HG03571 (cell line): ENCODE measurements around the gene XXYLT1.

Experiments
- ATAC-seq: cut with Tn5 transposase; IDR thresholded peaks from one replicate; pipeline ENCODE4 v1.9.1; 2021; ENCODE audit not compliant: unreplicated experiment

Gene XXYLT1

DNA sequence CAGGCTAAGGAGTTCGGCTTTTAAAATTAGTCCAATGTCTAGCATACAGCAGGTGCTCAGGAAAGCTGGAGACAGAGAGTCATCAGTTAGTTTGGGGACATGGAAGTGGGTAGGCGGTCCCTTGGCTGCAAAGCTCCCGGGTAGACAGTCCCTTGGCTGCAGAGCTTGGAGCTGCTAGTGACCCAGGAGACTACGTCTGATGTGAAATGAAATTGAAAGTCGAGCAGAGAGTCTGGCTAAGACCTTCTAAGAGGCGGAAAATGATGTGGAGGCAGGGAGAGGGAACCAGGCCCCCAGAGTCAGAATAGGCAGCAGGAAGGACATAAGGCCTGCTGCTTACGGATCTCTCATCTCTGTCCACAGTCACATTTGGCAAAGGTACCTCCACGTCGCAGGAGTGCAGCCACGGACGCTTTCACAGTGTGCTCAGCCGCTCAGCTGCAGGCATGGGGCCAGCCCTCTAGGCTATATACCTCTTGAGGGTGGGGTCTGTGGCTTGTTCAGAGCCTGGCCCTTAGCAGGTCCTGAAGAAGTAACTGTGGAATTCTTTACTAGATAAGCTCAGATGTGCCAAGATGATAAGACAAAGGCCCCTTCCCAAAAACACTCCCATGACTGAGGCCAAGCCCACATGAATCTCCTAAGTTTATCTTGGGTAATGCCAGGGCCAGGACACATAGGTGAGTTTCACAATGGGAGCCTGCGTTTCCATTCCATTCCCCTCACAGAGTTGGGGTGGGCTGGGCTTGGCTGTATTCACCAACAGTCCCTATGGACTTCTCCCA, 131.7 kb downstream of the XXYLT1 start:
- ATAC-seq, result peak; percentile 94

DNA sequence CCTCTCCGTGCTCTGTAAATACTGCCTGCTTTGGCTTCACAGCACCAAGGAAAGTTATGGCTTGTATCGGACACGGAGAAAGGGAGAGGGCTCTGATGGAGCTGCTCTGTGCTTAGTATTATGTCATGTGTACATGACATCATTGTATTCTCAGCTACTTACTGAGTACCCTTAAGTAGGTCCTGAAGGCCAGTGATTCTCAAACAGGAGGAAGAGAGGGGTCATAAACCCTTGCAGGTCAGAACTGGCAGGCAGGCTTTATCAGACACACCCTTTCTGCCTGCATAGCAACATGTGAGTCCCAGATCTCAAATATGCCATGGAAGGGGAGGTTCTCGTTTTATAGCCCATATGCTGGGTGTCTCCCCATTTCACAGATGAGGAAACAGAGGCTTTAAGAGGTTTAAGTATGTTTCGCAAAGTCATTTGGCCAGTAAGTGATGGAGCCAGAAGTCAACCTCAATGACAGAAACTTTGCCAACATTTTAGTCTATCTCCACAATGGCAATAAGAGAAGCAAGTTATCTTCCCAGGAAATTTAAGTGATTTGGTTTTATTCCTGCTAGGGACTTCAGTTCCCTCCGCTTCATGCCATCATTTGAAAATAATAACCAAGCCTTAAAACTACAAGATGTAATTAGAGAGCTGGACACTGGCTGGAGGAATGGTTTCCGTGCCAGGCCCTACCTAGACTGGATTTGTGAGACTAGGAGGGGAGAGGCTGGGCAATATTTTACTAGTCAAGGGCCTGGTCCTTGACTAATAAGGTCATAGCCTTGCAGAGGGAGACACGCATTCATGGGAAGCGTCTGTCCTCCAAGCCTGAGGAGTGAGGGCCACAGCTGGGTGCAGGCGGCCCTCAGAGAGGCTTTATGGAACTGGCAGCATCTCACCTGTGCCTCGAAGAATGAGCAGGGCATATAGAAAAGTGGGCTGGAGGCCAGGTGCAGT, 133.0 kb downstream of the XXYLT1 start:
- no peak for ATAC-seq

DNA sequence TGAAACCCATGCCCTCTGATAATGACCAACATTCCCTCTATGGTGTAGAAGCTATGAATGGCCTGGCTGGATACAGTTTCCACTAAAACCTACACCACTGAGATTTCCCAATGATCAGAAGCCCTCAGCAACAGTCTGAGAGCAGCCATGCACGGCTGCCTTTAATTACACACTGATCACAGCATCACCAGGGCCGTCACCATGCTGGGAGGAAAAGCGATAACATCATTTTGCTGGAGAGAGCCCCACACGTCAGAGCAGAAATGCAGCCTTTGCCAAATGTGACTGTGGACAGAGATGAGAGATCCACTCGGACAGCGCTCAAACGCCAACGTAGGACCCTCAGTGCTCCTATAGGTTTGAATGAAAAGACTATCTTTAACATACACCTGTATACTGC, 135.0 kb downstream of the XXYLT1 start:
- no peak for ATAC-seq

DNA sequence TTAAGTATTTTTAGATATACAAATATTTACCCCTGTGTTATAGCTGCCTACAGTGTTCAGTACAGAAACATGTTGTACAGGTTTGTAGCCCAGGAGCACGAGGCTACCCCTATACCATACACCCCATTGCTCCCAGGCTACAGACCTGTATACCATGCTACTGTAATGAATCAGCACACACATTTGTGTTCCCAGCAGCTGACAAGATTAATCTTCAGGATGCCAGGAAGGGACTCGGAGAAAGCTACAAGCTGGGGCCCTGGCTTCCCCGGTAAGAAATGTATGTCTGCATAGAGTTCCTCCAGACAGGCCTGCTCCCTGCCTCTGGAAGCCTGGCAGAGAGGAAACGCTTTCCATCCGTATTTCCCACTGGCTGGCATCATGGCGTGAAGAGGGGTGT, 136.5 kb downstream of the XXYLT1 start:
- ATAC-seq, result no peak

- ATAC-seq, result no peak
These were observed 137.5 kb downstream of the XXYLT1 start for GRCh38 chr3:195133462-195133861.

- no peak for ATAC-seq
These were observed 137.9 kb downstream of the XXYLT1 start for GRCh38 chr3:195133013-195133412.

GRCh38 chr3:195131176-195131575, 139.8 kb downstream of the XXYLT1 start:
- no peak for ATAC-seq

DNA sequence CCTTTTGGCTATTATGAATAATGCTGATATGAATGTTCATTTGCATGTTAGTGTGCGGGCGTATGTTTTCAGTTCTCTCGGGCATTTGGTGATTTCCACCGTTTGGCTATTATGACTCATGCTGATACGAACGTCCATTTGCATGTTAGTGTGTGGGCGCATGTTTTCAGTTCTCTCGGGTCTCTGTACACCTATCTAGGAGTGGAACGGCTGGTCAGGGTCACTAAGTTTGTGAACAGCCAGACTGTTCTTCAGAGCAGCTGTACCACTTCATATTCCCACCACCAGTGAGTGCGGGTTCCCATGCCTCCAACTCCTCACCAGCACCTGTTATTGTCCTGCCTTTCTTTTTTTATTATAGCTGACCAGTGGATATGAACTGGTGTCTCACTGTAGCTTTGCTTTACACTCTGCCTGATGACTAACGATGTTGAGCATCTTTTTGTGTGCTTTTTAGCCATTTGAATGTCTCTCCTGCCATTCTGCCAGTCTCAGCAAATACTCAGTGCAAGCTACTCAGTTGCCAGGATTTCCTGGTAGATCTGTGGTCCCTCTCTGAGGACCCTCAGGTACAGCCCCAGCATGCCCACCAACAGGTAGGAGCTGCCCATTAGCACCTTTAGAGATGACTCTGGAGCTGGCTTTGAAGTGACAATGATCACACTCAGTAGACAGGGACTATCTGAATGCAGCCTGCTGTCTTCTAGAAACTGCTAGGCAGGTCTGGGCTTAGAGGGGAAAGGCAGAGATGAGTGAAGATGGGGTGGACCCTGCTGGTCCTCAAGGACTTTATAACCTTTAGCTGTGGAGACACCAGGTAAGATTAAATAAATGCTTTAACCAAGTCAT, 141.1 kb downstream of the XXYLT1 start:
- ATAC-seq, result peak; percentile 85

GRCh38 chr3:195129072-195129643, 141.8 kb downstream of the XXYLT1 start:
- ATAC-seq, result no peak

DNA sequence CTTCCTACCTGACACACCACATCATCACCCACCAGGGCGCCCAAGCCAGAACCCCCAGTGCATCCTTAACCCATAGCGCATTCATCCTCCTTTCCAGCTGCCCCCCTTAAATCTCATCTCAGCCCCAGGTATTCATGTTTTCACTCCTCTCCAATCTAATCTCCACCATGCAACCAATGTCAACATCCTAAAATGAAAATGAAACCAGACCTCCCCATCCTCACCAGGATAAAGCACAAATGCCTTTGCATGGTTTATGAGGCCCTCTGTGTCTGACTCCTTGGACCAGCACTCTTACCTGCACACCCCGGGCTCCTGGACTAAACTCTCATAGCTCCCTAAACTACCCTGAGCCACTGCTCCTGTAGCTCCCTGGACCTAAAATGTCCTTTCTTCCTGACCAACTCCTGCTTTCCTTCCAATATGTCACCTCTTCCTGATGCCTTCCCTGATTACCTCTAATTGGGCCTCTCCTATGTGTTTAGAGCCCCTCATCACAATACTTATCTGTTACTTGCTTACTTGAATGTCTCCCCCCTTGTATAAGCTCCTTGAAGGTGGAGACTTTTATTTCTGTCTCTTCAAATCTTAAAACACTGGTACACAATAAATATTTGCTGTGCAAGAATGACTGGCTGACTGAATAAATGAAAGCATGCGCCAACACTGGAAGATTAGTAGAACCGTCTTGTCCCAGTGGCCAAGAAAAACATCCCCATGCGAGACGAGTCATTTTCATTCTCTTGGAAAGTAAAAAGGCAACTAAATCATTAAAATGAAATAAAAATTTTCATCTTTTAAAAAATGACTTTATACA, 142.5 kb downstream of the XXYLT1 start:
- no peak for ATAC-seq

DNA sequence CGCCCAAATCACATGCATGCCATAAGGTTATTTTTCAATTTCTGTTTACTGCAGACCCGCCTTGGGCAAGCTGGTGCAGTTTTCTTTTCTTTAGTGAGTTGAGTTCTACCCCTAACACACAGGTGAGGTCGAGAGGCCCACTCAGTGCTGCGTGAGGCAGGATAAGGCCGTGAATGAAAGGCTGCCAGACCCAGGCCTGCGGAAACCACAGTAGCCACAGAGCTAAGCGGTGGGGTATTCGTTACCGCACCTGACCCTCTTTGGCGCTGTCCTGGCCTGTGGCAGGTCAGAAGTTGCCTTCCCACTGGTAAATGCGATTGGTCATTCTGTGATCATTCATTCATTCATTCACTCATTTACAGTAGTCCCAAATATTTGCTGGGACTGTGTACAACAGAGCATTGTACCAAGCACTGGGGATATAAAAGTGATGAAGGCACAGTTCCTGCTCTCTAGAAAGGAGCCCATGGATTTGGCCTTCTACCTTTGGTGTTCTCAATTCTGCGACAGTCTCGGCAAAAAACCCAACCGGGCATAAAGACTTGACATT, 144.8 kb downstream of the XXYLT1 start:
- no peak for ATAC-seq

DNA sequence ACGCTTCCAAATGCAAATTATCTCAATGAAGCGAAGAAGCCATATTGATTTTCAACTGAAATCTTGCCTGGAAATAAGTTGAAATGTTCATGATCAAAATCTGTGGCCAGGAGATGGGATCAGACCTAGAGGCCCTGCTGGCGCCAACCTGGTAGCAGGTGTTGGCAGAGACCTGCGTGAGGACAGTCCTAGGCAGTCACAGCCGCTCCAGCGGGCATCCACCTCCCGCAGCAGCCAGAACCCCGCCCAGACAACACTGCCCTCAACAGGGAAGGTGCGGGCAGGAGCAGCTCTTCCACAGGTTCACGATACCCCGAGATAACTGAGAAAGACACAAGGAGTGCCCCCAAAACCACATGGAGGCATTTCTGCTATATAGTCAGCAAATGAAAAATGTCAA, 145.3 kb downstream of the XXYLT1 start:
- no peak for ATAC-seq

- ATAC-seq, result no peak
These were observed 146.5 kb downstream of the XXYLT1 start for GRCh38 chr3:195124378-195124992.

DNA sequence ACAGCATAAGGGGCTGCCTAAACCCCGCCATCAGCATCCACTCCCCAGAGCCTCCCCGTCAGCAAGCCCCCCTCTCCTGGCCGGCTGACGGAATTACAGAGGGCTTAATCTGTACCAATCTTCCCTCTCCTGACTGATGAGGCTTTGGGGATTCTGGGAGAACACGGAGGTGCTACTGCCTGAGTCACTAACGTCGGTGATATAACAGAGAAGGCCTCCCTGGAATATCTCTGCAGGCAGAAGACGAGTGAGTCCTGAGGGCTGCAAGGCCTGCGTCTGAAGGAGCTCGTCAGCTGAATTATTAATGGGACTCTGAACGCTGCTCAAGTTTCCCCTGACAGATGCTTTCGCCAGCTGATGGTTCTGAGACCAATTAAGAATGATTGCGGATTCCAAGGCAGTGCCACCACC, 147.7 kb downstream of the XXYLT1 start:
- no peak for ATAC-seq

- ATAC-seq, result no peak
These were observed 148.7 kb downstream of the XXYLT1 start for GRCh38 chr3:195122261-195122660.

GRCh38 chr3:195120267-195120601, 150.7 kb downstream of the XXYLT1 start:
- no peak for ATAC-seq

GRCh38 chr3:195119461-195120266, 151.3 kb downstream of the XXYLT1 start:
- no peak for ATAC-seq

DNA sequence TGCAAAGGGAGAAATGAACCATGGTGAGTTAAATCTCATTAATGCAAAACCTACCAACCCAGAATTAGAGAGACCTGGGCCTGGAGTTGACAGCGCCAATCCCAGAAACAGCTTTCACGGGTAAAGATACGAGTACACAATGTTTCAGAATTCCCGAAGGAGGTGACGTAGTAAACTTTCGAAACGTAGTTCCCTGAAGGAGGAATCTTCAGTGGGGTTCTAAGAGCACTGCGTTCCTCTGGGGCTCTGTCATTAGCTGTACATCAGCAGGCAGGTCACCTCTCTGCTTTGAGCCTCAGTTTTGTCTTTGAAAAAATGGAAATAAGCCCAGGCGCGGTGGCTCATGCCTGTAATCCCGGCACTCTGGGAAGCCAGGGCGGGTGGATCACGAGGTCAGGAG, 152.3 kb downstream of the XXYLT1 start:
- ATAC-seq, result no peak
